Common myeloid progenitor, CD34-positive (primary cell): ENCODE results near the gene CDC42BPG.

Source experiments
- CTCF ChIA-PET: fragments of 350-600 bp; sonication (Branson Sonifier 250); formaldehyde crosslinking; loops from one replicate; lab custom pipeline; 2021; ENCODE audit warnings: antibody characterized with exemption; lab: Charles Lee
- POLR2A ChIA-PET: fragments of 350-600 bp; sonication (Branson Sonifier 250); formaldehyde crosslinking; loops from one replicate; lab custom pipeline; 2021; ENCODE audit warnings: antibody characterized with exemption; lab: Charles Lee
- DNase-seq, 3 donors: peaks; one replicate each; pipeline versions ENCODE4 v3.0.0 to v3.0.0-alpha.2; 2013
- H3K27ac ChIP-seq, 2 experiments: 1 replicate in 1 of 2; 2 replicates in 1 of 2; pipeline ENCODE4 v1.7.0; 2013; ENCODE audit warnings: inconsistent platforms in 2 of 2, low read length in 2 of 2, mild to moderate bottlenecking in 2 of 2, low read depth in 1 of 2, moderate library complexity in 1 of 2; ENCODE audit not compliant: severe bottlenecking in 2 of 2, insufficient read depth in 1 of 2, poor library complexity in 1 of 2
- H3K27me3 ChIP-seq, 5 experiments: replicated peaks in 2 of 5; 1 replicate in 3 of 5; 2 replicates in 2 of 5; pipeline versions ENCODE4 v1.6.1 to v1.7.0; 2013; ENCODE audit warnings: low read length in 4 of 5, mild to moderate bottlenecking in 2 of 5, moderate library complexity in 2 of 5, inconsistent platforms in 1 of 5; ENCODE audit not compliant: insufficient read depth in 5 of 5, control insufficient read depth in 4 of 5
- H3K36me3 ChIP-seq, 4 experiments: 1 replicate in 2 of 4; 2 replicates in 2 of 4; pipeline versions ENCODE4 v1.6.1 to v1.7.0; 2013; ENCODE audit warnings: low read length in 3 of 4, control low read depth in 1 of 4, mild to moderate bottlenecking in 1 of 4; ENCODE audit not compliant: control insufficient read depth in 4 of 4, insufficient read depth in 4 of 4
- H3K4me1 ChIP-seq, 4 experiments: 1 replicate in 3 of 4; 2 replicates in 1 of 4; pipeline versions ENCODE4 v1.6.1 to v1.7.1; 2013; ENCODE audit warnings: low read length in 3 of 4, mild to moderate bottlenecking in 3 of 4, control low read depth in 1 of 4, inconsistent platforms in 1 of 4, moderate library complexity in 1 of 4; ENCODE audit not compliant: control insufficient read depth in 4 of 4, insufficient read depth in 4 of 4; ENCODE audit errors: control extremely low read depth in 1 of 4
- H3K4me3 ChIP-seq, 7 experiments: 1 replicate in 4 of 7; 2 replicates in 3 of 7; pipeline versions ENCODE4 v1.5.1 to v1.7.0; 2013; ENCODE audit warnings: mild to moderate bottlenecking in 7 of 7, low read length in 6 of 7, moderate library complexity in 6 of 7, inconsistent platforms in 2 of 7, low read depth in 2 of 7, control low read depth in 1 of 7; ENCODE audit not compliant: insufficient read depth in 4 of 7, control insufficient read depth in 1 of 7; ENCODE audit errors: extremely low read depth in 1 of 7
- H3K9me3 ChIP-seq, 5 experiments: 1 replicate in 4 of 5; 2 replicates in 1 of 5; pipeline versions ENCODE4 v1.6.1 to v1.7.1; 2013; ENCODE audit warnings: low read length in 4 of 5, mild to moderate bottlenecking in 2 of 5, inconsistent platforms in 1 of 5, low read depth in 1 of 5, moderate library complexity in 1 of 5; ENCODE audit not compliant: control insufficient read depth in 4 of 5, insufficient read depth in 2 of 5; ENCODE audit errors: control extremely low read depth in 1 of 5
- WGBS: methylation state at CpG from one replicate; pipeline ENCODE4 v1.1.5; 2013; ENCODE audit not compliant: insufficient coverage; 5-methylcytosine and 5-hydroxymethylcytosine counted together

The CDC42BPG gene

GRCh38 chr11:64885367-64886286 lies 41.2 kb upstream of the CDC42BPG start:
- ChIA-PET POLR2A (interaction anchor here (0.6 to 1.0 kb wide), 2 partner anchors 32 to 37 kb away, joined by 3 read pairs; no protein-coding TSS in a partner anchor), CTCF (interaction anchor here (0.9 to 36.3 kb wide), 5 partner anchors 8 to 85 kb away, joined by 3 to 1071 read pairs (median 7); partner anchors contain the start of gene CDC42BPG)
- Histone ChIP-seq H3K36me3 (no peaks in the 10 kb centered on the region), H3K27ac (no peak overlapping the region), H3K9me3 (no peaks in the 10 kb centered on the region), H3K4me1 (peaks cover 7 to 41% (median 21%) of the 10 kb centered on the region in 4 experiments), H3K4me3 (no peak overlapping the region), H3K27me3 (no peaks in the 10 kb centered on the region)
- peak; percentile 39 to 69 (median 59) for DNase-seq
- 84% methylated on average over 12 of the region's 15 CpGs for WGBS

GRCh38 chr11:64884019-64884418 lies 39.6 kb upstream of the CDC42BPG start:
- POLR2A ChIA-PET = no interaction called here
- 98% methylated on average over 8 of the region's 8 CpGs for whole genome bisulfite sequencing
- H3K4me3 ChIP-seq = no peak overlapping the region
- H3K4me1 ChIP-seq = peaks cover 21 to 53% (median 35%) of the 10 kb centered on the region in 4 experiments
- H3K27me3 ChIP-seq = no peaks in the 10 kb centered on the region
- no peak overlapping the region for H3K27ac ChIP-seq
- CTCF ChIA-PET = interaction anchor here (0.9 to 36.3 kb wide), 5 partner anchors 9 to 32 kb away, joined by 3 to 1071 read pairs (median 7); partner anchors contain the start of gene CDC42BPG
- H3K9me3 ChIP-seq = no peaks in the 10 kb centered on the region
- H3K36me3 ChIP-seq = no peaks in the 10 kb centered on the region
- DNase-seq = no peak

DNA sequence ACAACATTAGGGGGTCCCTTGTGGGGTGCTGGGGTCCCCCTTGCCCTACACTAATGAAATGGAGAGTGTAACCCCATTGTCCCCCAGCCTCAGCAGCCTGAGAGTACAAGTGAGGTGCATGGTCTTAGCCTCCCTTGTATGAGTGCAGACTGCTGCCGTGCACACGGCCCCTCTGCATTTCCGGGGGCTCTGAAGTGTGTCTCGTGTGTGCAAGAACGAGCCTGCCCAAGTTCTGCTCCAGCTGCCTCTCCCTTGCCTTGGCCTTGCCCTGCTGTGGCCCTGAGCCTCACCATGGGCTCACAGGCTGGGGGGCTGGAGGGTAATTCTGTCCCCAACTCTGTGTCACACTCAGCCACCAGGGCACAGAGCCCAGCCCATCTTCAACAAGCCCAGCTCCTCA lies 39.1 kb upstream of the CDC42BPG start:
- no peaks in the 10 kb centered on the region for H3K9me3 ChIP-seq
- H3K27ac ChIP-seq = no peak overlapping the region
- 100% methylated on average over 5 of the region's 5 CpGs for WGBS
- peaks cover 22 to 52% (median 35%) of the 10 kb centered on the region in 4 experiments for H3K4me1 ChIP-seq
- ChIA-PET POLR2A (no interaction called here), CTCF (interaction anchor here (0.9 to 36.3 kb wide), 5 partner anchors 9 to 32 kb away, joined by 3 to 1071 read pairs (median 7); partner anchors contain the start of gene CDC42BPG)
- no peaks in the 10 kb centered on the region for H3K36me3 ChIP-seq
- no peak overlapping the region for H3K4me3 ChIP-seq
- DNase-seq = no peak
- H3K27me3 ChIP-seq = no peaks in the 10 kb centered on the region

- POLR2A ChIA-PET = no interaction called here
- CTCF ChIA-PET = interaction anchor here (3.9 to 36.3 kb wide), 3 partner anchors 9 to 28 kb away, joined by 25 to 1071 read pairs (median 31); partner anchors contain the start of gene CDC42BPG
- H3K4me3 ChIP-seq = no peak overlapping the region
- WGBS = 100% methylated on average over 3 of the region's 5 CpGs
- H3K27ac ChIP-seq = no peak overlapping the region
- peaks cover 19 to 48% (median 34%) of the 10 kb centered on the region in 4 experiments for H3K4me1 ChIP-seq
- no peak for DNase-seq
- no peaks in the 10 kb centered on the region for H3K27me3 ChIP-seq
- H3K9me3 ChIP-seq = no peaks in the 10 kb centered on the region
- no peaks in the 10 kb centered on the region for H3K36me3 ChIP-seq
Observed at GRCh38 chr11:64882243-64882642, 37.8 kb upstream of the CDC42BPG start.

DNA sequence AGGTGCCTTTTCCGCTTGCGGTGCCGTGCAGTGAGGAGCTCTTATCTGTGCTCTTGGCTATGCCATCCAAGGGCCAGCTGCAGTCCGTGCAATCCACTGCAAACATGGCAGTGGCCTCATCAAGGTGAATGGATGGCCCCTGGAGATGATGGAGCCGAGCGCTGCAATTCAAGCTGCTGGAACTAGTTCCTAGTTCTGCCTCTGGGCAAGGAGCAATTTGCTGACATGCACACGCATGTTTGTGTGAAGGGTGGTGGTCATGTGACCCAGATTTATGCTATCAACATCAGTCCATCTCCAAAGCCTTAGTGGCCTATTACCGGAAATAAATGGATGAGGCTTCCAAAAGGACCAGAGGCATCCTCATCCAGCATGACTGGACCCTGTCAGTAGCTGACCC lies 37.0 kb upstream of the CDC42BPG start:
- Histone ChIP-seq H3K27me3 (no peaks in the 10 kb centered on the region), H3K9me3 (no peaks in the 10 kb centered on the region), H3K4me1 (peaks cover 18 to 54% (median 42%) of the 10 kb centered on the region in 4 experiments)

DNA sequence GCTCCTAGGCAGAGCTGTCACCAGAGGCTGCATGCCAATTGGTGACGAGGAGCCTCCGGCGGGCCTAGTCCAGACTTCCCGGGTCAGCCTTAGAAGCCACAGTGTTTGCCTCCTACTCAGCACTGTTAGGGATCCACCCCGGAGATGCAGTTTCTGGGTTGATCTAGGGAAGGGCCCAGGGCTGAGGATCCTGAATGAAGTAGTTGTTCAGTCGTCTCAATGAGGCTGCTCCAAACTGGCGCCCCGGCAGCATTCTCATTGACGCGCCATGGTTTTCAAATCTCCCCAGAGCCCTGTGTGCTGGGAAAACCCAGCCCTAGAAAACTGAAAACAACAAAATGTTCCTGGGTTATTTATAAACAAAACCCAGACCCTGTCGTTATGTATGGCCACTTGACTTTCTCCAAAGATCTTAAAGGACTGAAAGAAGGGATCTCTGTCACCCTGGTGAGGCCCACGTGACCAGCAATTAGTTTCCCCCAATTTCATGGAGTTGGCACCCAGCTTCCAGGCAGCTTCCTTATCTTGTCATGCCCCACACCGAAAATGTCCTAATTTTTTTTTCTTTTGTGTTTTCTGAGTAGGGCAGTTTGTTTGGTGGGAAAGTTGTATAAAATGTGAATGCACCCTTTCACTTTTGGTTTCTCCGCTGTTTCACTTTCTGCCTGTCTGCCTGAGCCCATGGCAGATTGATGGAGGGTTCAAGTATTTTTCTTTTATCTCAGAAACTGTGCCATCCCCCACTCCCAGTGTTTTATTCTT lies 36.0 kb upstream of the CDC42BPG start:
- Histone ChIP-seq H3K36me3 (peaks cover 0 to 7% (median 1%) of the 10 kb centered on the region in 4 experiments), H3K4me1 (peaks cover 18 to 55% (median 50%) of the 10 kb centered on the region in 4 experiments), H3K27me3 (no peaks in the 10 kb centered on the region), H3K9me3 (no peaks in the 10 kb centered on the region), H3K4me3 (peak overlapping the region in 5 of 7 experiments; percentile 3 to 47 (median 32)), H3K27ac (peak overlapping the region in 1 of 2 experiments; percentile 23)
- ChIA-PET POLR2A (no interaction called here), CTCF (interaction anchor here (1.6 to 36.3 kb wide), 3 partner anchors 11 to 26 kb away, joined by 4 to 1071 read pairs (median 25); partner anchors contain the start of gene CDC42BPG)
- 79% methylated on average over 12 of the region's 14 CpGs for WGBS
- DNase-seq = peak in 2 of 3 donors; percentile 58 to 61

More for the DNA sequence above, 37.0 kb upstream of the CDC42BPG start:
- H3K4me3 ChIP-seq = no peak overlapping the region
- no peak overlapping the region for H3K27ac ChIP-seq
- peaks cover 0 to 3% (median under 1%) of the 10 kb centered on the region in 4 experiments for H3K36me3 ChIP-seq
- WGBS = 96% methylated on average over 7 of the region's 8 CpGs
- DNase-seq = no peak
- POLR2A ChIA-PET = no interaction called here
- CTCF ChIA-PET = interaction anchor here (1.6 to 36.3 kb wide), 3 partner anchors 10 to 27 kb away, joined by 4 to 1071 read pairs (median 25); partner anchors contain the start of gene CDC42BPG
